Stimulated activated CD8-positive, alpha-beta memory T cell treated with anti-CD3 and anti-CD28 coated beads, Interleukin-7, amount 100 ng/mL, for 24 hours (primary cell): ENCODE data around the gene MSI2.

ENCODE experiments used
- DNase-seq: peaks from one replicate; pipeline ENCODE4 v3.0.0-alpha.2; 2020; ENCODE audit warnings: low read depth

The MSI2 gene

GRCh38 chr17:57463103-57463885, 207.0 kb downstream of the MSI2 start:
- peak; percentile 63 for DNase-seq

GRCh38 chr17:57464191-57464864, 208.0 kb downstream of the MSI2 start:
- DNase-seq: no peak

GRCh38 chr17:57465610-57466009, 209.3 kb downstream of the MSI2 start:
- DNase-seq: no peak

- DNase-seq: no peak
These were observed 209.7 kb downstream of the MSI2 start for GRCh38 chr17:57466017-57466471.

GRCh38 chr17:57466521-57466920, 210.2 kb downstream of the MSI2 start:
- no peak for DNase-seq

GRCh38 chr17:57467226-57467625, 210.9 kb downstream of the MSI2 start:
- no peak for DNase-seq

- DNase-seq: no peak
These were observed 211.5 kb downstream of the MSI2 start for GRCh38 chr17:57467801-57468200.

- no peak for DNase-seq
These were observed 212.8 kb downstream of the MSI2 start for GRCh38 chr17:57468932-57469775.

GRCh38 chr17:57470906-57471305, 214.6 kb downstream of the MSI2 start:
- no peak for DNase-seq

GRCh38 chr17:57471868-57472368, 215.6 kb downstream of the MSI2 start:
- no peak for DNase-seq

- DNase-seq: no peak
These were observed 219.5 kb downstream of the MSI2 start for GRCh38 chr17:57475796-57476195.

GRCh38 chr17:57477522-57478362, 221.4 kb downstream of the MSI2 start:
- no peak for DNase-seq

- DNase-seq: no peak
These were observed 222.3 kb downstream of the MSI2 start for GRCh38 chr17:57478478-57479250.

- DNase-seq: no peak
These were observed 224.3 kb downstream of the MSI2 start for GRCh38 chr17:57480438-57481196.

GRCh38 chr17:57481910-57482391, 225.6 kb downstream of the MSI2 start:
- no peak for DNase-seq

- no peak for DNase-seq
These were observed 226.3 kb downstream of the MSI2 start for GRCh38 chr17:57482657-57483056.

GRCh38 chr17:57484081-57484666, 227.9 kb downstream of the MSI2 start:
- DNase-seq: no peak

GRCh38 chr17:57484826-57485565, 228.7 kb downstream of the MSI2 start:
- no peak for DNase-seq

GRCh38 chr17:57485566-57485865, 229.2 kb downstream of the MSI2 start:
- DNase-seq: no peak
